Colonic mucosa (tissue), 4 donors: ENCODE data around the gene SEMA4D. TPM values are rescaled to one million over a fixed set of nuclear protein-coding genes. Genes with fewer than 3 reads are reported as not detected.

Source experiments
- DNase-seq: peaks from one replicate; pipeline ENCODE4 v3.0.0-alpha.2; 2020
- H3K27ac ChIP-seq: fragments of 200-600 bp; one replicate; pipeline ENCODE4 v1.8.0; 2021
- H3K27me3 ChIP-seq: fragments of 200-600 bp; one replicate; pipeline ENCODE4 v1.8.0; 2021
- H3K36me3 ChIP-seq: fragments of 200-600 bp; one replicate; pipeline ENCODE4 v1.8.0; 2021
- H3K4me1 ChIP-seq: fragments of 200-600 bp; one replicate; pipeline ENCODE4 v1.8.0; 2021; ENCODE audit warnings: mild to moderate bottlenecking
- H3K4me3 ChIP-seq: fragments of 200-600 bp; one replicate; pipeline ENCODE4 v1.8.0; 2021
- H3K9ac ChIP-seq, 2 donors: one replicate each; pipeline ENCODE4 v1.7.0; 2013; ENCODE audit warnings: control low read depth in 2 of 2, low read depth in 2 of 2, low read length in 2 of 2
- H3K9me3 ChIP-seq: fragments of 200-600 bp; one replicate; pipeline ENCODE4 v1.8.0; 2021
- CTCF ChIP-seq: fragments of 200-600 bp; IDR thresholded peaks from one replicate; pipeline ENCODE4 v1.8.0; 2022; ENCODE audit warnings: antibody characterized with exemption, mild to moderate bottlenecking
- intact Hi-C: fragments of 100-400 bp; cut with DNase I; formaldehyde crosslinking; loops from one replicate; pipeline ENCODE4 v1.14.1; 2022
- total RNA-seq, 2 donors: library from RNA; stranded (reverse); fragmentation: NEBNext Ultra II Directional in 1 of 2; extraction: Animal tissue kit (Norgen Biotek cat#: 25700) in 1 of 2; gene quantifications; one replicate each; pipeline ENCODE4 v1.2.1, GENCODE V29; 2021
- donor health status: healthy.
- donor health status: DM: no; HTN: no; CAD: no.
- donor health status: DM: no; HTN: no; CAD: no.

SEMA4D gene
- total RNA-seq, 2 donors from 2014 or later: 14.7 to 19.0 TPM

DNA sequence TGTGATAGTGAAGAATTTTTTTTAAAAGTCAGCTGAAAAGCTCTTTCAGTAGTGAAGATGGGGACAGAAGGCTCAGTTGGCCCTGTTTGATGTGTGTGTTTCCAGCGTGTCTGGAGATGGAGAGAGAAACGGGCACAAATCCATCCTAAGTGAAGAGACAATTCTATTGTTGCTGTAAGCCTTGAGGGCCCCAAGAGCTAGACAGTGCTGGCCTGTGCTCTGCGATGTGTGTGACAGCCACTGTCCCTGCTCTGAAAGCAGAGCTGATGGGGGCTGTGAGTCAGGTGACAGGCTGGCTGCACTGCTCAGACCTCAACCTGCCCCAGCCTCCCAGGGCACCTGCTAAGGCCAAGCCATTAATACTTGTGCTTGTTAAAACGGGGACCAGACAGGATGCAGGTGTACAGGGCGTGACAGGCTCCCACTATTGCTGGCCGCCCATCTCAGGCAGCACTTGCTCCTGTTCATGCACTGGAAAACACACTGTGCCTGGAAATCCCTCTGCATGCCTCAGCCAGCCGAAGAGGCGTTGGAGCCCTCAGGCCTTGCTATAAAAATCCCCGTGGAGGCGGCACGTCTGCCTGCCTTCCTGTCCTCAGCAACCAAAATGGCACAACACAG lies 44.6 kb upstream of the SEMA4D start:
- TF ChIP-seq CTCF: no peak
- Histone ChIP-seq H3K9me3 (no peaks in the 10 kb centered on the region), H3K27ac (no peak overlapping the region), H3K9ac (no peak overlapping the region), H3K36me3 (no peaks in the 10 kb centered on the region), H3K4me1 (no peaks in the 10 kb centered on the region), H3K4me3 (no peak overlapping the region), H3K27me3 (no peaks in the 10 kb centered on the region)
- DNase-seq: no peak
- intact Hi-C loops: no loop called here

DNA sequence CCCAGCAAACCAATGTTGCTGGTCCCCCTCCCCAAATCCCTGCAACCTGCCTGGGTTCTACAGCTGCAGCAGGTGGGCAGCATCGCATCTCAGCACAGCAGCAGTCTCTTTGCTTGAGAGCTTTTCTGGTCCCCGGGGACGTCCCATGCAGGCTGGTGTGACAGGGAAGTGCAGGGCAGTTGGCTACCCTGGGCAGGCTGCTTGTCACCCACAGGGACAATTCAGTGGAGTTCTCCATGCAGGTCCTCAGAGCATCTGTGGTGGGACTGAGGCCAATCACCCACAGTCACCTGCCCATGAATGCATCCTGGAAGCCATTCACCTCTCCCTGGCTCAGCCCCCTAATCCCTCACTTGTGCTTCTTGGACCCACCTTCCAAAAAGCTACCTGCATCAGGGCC lies 43.9 kb upstream of the SEMA4D start:
- no peak for TF ChIP-seq CTCF
- H3K36me3 ChIP-seq: no peaks in the 10 kb centered on the region

DNA sequence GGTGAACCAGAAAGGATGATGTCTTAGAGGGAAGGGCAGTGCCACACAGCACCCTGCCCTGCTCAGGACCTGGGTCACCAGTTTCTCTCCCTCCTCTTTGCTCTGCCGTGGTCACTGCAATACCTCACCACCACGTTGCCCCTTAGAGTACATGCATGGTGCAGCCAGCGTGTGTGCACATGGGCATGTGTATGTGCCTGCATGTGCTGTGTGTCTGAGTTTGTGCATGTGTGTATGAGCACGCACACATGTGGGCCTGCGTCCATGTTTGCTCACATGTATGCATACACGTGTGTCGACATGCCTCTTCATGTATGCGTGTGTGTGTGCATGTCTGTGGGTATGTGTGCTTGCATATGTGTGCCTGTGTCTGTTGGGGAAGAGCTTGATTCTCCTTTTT lies 41.5 kb upstream of the SEMA4D start:
- Histone ChIP-seq H3K9me3 (no peaks in the 10 kb centered on the region), H3K27ac (no peak overlapping the region), H3K36me3 (no peaks in the 10 kb centered on the region), H3K9ac (no peak overlapping the region), H3K4me1 (no peaks in the 10 kb centered on the region), H3K4me3 (no peak overlapping the region), H3K27me3 (no peaks in the 10 kb centered on the region)
- intact Hi-C loops: no loop called here
- no peak for DNase-seq
- no peak for TF ChIP-seq CTCF

More for the DNA sequence above, 43.9 kb upstream of the SEMA4D start:
- H3K27ac ChIP-seq: no peak overlapping the region
- no peaks in the 10 kb centered on the region for H3K4me1 ChIP-seq
- no peak overlapping the region for H3K9ac ChIP-seq
- intact Hi-C loops: no loop called here
- H3K27me3 ChIP-seq: no peaks in the 10 kb centered on the region
- no peak overlapping the region for H3K4me3 ChIP-seq
- no peak for DNase-seq
- no peaks in the 10 kb centered on the region for H3K9me3 ChIP-seq

- Histone ChIP-seq H3K9ac (no peak overlapping the region), H3K27me3 (no peaks in the 10 kb centered on the region), H3K4me3 (no peak overlapping the region), H3K4me1 (no peaks in the 10 kb centered on the region), H3K9me3 (no peaks in the 10 kb centered on the region), H3K36me3 (no peaks in the 10 kb centered on the region), H3K27ac (no peak overlapping the region)
- no peak for DNase-seq
- TF ChIP-seq CTCF: no peak
- intact Hi-C loops: no loop called here
These were observed 41.0 kb upstream of the SEMA4D start for GRCh38 chr9:89538871-89539270.

DNA sequence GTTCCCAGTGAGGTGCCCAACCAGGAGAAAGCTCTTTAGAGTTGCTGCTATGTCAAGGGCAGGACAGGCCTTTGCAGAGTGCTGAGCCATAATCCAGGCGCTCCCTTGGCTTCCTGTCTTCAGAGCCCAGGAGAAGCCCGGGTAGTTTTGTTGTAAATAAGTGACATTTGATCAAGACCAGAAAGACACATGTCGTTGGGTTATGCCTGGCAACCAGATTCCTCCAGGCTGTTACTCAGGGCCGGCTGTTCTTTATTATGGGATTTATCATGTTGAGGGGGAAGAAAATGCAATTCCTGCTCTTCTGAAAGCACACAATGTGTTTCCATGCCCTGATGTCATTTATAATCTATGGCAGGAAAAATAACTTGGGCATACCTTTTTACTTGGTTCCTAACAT lies 39.3 kb upstream of the SEMA4D start:
- no peaks in the 10 kb centered on the region for H3K27me3 ChIP-seq
- H3K27ac ChIP-seq: no peak overlapping the region

More for the DNA sequence above, 39.3 kb upstream of the SEMA4D start:
- H3K4me1 ChIP-seq: no peaks in the 10 kb centered on the region
- no peak for DNase-seq
- H3K9ac ChIP-seq: no peak overlapping the region
- H3K9me3 ChIP-seq: no peaks in the 10 kb centered on the region
- intact Hi-C loops: no loop called here
- H3K4me3 ChIP-seq: no peak overlapping the region
- TF ChIP-seq CTCF: no peak
- H3K36me3 ChIP-seq: no peaks in the 10 kb centered on the region
